ENCODE results near the gene PLEKHG5.

Gene PLEKHG5

DNA sequence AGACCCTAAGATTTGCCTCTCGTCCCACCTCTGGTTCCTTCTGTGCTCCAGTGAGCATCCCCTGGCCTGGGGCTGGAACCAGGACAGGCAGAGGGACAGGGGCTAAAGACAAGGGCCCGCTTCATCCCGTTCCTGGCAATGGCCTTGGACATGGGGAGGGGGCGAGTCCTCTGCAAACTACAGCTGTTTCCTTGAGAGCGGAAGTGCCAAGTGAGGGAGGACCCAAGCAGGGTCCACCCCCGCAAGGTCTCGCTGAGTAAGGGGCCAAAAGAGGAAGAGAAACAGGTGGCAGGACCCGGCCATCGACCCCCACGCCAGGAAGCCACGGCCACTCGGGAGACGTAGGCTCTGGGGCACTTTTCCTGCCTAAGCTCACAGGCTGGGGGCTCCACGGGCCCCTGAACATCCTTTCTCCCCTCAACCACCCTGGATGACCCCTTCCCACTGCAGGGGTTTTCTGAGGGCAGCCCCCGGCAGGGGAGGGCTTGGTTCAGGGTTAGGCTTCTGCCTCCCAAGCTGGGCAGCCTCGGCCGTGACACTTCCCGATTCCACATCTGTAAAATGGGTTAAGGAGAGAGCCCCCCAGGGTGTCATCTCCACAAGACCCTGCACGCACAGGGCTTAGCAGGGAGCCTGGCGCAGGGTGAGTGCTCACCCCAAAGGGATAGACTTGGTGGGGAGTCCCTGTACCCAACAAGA lies 17.9 kb upstream of the PLEKHG5 start:
- no peak for DNase-seq

DNA sequence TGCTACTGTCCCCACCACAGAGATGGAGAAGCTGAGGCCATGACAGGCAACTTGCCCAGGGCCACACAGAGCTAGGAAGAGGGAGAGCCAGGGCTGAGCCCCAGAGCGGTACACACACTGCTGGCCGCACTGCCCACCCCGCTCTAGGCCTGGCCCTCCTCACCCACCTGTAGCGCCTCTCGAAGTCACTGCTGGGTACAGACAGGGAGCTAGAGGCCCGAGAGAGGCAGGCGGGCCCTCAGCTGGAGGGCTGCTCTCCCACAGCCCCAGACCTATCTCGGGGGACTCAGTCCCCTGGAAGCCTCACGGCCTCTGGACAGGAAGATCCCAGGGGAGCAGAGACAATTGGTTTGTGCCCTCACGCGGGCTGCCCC lies 17.3 kb upstream of the PLEKHG5 start:
- no peak for DNase-seq

DNA sequence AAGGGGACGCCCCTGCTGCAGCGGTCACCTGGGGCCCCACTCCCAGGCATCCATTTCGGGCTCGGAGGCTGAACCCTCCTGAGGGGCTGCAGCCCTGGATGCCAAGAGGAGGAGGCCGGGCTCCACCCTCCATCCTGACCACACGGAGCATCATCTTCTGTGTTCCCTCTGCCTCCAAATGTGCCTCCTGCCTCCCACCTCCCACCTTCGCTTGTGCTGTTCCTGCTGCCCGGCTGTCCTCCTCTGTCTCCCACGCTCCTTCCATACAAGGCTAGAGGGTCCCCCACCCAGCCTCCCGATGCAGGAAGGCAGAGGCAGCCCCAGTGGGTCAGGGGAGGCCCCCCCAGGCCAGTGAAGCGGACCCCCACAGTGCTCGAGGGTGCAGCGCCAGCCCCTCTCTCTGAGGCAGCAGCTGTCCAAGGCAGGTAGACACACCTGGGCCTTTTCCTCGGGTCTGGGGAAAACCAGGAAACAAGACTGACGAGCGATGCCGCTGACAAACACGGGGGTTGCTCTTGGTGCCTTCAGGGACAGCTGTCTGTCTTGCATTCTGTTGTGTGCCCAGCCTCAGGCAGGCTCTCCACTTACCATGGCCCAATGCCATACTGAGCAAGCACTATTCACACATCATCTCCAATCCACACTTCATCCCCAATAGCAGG lies 16.8 kb upstream of the PLEKHG5 start:
- DNase-seq, result no peak

DNA sequence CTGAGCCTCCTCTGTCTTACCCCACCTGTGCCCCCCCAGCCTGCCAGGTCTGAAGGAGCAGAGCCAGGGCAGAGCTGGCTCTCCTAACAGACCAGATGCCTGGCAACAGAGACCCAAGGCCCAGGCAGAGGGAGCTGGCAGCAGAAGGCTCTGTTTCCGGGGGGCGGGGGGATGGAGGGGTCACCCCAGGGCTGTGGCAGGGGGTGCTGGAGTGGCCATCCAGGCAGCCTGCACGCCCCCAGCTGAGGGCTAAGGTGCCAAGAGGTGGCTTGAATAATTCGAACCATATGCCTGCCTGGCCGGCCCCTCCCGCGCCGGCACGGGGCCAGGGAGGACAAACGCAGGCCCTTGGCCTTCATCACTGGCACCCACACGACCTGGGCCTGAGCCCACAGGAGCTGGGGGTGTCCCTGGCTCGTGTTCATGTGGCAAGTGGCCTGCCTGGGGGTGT lies 16.0 kb upstream of the PLEKHG5 start:
- no peak for DNase-seq

DNA sequence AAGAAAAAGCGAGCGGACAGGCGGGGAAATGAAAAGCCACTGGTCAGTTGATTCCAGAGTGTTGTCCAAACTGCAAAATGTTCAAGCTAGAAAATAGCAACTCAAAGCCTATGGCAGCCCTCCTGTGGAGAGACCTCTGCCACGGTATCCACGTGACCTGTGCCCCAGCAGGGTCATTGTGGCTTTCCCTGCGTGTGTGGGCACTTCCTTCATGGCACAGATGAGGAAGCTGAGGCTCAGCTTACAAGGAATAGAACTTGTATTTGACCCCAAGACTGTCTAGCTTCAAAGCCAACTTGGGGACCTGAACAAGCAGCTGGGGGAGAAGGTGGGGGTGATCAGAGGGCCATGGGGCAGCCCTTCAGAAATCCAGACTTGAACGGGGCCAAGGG lies 15.6 kb upstream of the PLEKHG5 start:
- no peak for DNase-seq

DNA sequence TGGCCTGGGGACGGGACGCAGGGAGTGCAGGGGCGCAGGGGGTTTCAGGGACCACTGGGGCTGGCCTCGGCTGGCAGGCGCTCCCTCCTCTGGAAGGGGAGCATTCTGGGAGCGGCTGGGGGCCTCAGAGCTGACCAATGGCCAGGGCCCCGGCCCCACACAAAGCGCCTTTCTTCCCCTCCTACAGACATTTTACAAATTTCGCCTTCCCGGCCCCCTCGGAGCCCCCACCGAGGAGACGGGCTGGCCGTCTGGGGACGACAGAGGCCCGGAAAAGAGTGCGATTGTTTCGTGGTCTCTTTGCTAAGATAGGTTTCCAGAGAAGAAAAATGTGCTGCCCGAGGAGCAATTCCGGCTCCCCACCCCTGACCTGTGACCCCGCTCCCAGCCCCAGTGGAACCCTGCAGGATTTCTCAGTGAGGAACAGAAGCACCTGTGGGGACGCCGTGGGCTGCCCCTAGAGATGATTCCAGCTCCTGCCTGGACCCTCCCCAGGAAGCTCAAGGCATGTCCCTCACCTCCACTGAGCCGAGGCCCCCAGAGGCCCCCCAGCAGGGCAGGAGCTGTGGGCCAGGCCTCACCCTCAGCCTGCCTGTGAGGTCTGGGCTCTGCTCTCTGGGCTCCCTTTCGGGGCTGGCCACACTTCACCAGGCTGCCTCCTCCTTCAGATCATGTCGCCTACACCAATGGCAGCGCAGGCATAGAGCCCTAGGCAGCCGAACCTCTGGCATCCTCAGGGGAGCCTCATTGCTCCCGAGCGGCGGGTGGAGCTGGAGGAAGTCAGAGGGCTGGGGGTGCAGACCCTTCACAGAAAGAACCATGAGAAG lies 15.0 kb upstream of the PLEKHG5 start:
- DNase-seq, result no peak

DNA sequence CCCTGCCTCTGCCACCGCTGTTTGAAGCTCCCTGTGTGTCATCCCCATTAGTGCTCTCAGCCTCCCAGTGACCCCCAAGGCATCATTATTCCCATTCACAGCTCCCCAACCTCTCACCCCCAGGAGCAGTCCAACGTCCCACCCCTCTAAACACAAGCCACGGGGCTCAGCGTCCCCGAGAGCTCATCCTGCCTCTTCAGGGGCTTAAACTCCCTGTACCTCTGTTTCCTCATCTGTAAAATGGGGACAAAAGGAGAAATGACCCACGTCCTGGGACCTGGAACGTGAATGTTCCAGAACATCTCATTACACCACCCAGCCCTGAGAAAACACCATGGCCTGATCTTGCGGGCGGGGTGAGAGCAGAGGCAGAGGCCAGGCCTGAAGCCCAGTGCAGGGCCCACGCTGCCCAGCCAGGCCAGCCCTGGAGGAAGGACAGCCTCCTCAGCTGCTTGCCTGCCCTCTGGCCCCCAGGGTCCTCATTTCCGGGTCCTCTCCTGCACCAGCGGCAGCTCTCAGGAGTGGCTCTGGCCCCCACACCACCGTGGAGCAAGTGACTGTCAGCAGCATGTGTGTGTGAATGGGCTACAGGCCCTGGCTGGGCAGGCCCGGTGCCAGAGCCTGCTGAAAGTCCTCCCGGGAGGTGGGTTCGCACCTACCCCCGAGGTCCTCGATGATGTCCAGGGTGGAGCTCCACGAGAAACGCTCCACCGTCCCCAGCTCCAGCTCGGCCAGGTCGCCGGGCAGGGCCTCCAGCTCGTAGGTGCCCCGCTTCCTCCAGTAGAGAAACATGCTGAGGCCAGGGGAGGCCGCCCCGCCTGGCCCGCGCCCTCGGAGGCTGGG lies 14.1 kb upstream of the PLEKHG5 start:
- no peak for DNase-seq

DNA sequence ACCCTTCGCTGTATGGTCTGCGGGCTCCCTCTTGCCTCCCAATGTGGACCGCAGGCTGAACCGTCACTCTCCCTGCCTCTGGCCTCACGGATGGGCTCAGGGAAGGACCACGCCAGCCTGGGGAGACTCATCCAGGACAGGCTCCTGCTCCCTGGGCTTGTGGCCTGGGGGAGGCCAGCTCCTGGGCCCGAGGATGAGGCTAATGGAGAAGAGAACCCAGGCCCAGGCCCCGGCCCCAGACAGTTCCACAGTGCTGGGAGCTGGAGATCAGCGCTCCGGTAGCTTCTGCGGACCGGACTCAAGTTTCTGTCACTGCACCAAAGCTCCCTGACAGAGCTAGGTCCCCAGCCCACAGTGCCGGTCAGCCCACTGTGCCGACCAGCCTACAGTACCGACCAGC lies 13.4 kb upstream of the PLEKHG5 start:
- no peak for DNase-seq

DNA sequence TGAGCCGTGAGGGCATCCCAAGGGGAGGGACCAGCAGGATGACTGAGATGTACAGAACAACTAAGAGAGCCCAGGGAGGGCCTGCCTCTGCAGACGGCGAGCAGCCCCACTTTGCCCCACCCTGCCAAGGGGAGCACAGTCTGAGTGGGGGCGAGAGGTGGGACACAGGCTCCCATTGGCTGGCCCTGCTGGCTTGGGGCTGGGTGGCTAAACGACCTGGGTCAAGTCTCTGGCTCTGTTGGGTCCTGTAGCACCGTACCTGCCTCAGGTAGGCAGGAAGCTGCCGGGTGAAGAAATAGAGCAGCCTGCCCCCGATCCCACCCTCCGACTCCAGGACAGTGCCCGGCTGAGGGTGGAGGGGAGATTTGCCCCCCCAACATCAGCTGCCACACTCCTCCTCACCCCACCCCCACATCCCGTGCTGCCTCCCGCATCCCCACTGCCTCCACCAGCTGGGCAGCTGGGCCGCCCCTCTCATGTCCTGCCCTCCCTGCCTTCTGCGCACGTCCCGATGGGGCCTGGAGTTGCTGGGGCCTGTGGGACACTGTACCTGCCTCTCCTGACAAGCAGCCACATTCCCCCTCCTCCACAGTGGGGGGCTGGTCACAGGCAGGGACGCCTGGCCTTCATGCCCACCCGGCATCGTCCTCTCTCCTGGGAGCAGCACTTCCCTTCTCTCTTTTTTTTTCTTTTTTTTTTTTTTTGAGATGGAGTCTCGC lies 12.6 kb upstream of the PLEKHG5 start:
- DNase-seq, result no peak

DNA sequence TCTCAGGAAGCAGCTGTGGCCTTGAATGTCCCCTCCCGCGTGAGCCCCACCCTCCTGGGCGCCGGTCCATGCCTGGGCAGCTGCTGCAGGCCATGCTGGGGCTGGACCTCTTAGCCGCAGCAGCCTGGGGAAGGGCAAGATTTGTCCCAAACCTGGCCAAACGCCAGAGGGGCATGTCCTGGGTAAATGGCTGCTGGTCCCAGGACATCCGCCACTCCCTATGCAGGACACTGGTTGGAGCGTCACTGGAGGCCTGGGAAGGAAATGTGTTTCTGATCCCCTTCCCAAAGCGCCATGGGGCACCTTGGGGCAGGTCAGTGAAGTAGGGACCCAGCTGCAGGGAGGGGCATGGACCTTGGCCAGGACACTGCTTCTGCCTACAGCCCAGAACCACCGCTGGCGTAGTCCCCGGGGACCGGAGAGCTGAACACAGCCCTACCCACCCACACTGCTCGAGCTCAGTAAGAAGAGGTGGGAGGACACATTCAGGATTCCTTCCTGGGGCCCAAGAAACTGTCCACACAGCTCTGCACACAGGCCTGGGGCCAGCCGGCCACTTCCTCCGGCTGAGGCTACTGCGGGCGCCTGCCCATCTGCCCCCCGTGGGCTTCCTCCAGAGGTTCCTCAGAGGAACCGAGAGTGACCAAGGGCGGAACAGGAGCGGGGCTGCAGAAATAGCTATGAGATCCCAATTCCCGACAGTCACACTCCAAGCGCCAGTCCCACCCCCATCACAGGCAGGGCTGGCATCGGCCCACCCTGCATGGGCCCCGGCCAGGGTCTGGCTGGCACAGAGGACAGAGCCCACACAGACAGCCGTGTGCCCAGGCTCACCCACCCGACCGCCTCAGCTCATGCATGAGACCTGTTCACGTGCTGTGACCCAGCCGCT lies 10.8 kb upstream of the PLEKHG5 start:
- no peak for DNase-seq

DNA sequence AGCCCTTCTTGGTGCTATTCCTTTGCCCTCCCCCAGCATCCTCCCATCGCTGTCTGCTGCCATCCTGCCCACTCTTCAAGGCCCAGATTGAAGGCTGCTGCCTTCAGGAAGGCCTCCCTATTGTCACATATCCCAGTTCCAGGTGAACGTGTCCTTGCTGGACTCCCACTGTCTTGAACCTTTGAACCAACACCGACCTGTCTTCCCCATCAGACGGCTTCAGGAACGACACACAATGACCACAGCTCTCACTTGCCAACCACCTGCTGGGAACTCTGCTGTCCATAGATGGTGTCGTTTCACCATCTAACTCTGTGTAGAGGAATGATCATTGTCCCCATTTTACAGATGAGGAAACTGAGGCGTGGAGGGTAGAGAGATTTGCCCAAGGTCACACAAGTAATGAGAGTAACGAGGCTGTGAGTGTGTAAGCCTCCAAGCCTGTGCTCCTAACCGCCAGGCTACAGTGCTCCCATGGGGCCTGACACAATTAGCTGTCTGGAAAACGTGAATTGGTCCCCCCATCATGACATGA lies 9.9 kb upstream of the PLEKHG5 start:
- no peak for DNase-seq

DNA sequence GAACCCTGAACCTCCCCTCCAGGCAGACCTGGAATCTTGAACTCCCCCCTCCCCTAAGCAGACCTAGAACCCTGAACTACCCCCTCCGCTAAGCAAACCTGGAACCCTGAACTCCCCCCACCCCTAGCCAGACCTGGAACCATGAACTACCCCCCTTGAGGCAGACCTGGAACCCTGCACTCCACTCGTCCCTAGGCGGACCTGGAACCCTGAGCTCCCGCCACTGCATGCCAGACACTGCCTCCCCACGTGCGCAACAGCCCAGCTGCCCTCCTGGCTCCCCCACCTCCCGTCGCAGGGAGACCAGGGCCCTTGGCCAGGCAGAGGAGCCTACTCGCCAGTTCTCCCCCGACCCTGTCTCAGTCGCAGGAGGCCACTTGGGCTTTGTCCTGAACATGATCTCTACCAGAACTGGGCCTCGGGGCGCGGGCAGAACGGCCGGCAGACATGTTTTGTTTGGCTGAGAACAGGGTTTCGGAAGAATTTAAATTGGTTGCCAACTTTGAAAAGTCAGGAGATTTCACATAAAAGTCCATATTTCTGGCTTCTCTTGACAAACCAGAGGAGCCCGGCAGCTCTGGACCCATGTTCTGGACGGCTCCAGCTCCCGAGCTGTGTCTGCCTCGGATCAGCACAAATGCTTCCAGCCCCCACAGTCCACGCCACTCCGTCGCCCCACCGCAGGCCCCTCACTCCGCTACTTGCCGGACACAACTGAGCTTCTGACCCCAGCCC lies 9.2 kb upstream of the PLEKHG5 start:
- DNase-seq, result no peak

DNA sequence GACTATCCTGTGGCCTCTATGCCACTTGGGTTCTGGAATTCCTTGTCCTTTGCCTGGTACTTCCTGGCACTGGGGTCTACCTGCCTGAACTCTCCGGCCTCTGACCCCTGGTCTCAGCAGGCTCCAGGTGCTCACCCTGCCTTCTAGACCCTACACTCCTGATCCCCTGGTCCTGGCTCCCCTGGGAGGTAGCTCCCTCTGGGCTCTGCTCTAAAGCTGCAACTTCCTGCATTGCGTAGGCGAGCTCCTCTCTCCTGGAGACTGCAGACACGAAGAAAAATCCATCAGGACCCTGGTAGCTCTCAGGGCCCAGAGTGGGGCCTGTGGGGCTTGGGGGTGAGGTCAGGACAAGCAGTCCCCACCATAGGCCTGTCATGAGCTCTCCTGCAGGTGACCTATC lies 7.8 kb upstream of the PLEKHG5 start:
- DNase-seq, result no peak

DNA sequence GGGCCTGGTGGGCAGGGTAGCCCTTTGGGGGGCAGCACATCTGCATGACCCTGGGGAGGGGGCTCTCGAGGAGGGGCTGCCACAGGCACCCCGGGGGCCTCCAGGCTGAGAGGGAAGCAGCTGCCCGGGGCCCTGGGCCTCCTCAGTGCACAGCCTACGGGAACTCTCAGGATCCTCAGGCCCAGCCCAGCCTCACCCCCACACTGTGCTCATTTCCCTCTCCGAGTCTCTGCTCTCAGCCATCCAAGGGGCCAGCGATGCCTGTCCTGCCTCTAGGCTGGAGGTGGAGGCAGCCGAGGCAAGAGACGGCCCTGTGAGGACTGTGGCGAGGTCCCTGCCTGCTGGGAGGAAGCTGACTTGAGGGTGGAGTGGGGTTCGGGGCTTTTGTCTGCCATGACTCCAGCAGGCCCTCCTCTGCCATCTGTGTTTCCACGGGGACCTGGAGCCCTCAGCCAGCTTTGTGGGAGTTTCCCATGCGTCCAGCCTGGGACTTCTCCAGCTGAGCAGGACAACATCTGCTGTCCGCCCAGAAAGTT lies 7.2 kb upstream of the PLEKHG5 start:
- DNase-seq, result no peak

DNA sequence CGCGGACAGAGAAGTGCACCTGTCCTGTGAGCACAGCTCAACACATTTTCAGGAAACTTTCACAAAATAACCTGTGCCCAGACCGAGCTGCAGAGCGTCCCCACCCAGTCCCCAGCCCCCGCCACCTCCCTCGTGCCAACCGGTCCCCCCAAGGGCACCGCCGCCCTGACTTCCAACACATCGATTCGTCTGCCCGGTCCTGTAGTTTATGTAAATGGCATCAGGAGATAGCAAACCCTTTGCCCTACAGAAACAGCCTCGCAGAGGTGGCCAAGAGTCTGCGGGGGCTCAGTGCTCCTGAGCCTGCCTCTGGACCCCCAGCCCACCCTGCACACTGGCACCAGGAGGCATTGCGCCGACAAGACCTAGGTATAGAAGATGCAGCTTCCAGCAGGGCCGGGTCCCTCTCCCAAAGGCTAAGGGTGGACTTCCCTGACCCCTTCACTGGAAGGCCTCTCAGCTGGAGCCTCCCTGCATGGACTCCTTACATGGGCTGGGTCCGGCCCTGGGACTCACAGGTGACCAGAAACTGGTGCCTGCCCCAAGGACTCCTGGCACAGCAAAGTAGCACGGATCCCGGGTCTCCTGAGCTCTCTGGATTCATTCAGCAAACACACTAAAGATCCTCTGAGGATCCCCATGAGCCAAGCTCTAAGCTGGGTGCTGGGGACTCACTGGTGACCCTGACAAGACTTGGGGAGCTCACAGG lies 6.6 kb upstream of the PLEKHG5 start:
- DNase-seq, result no peak

DNA sequence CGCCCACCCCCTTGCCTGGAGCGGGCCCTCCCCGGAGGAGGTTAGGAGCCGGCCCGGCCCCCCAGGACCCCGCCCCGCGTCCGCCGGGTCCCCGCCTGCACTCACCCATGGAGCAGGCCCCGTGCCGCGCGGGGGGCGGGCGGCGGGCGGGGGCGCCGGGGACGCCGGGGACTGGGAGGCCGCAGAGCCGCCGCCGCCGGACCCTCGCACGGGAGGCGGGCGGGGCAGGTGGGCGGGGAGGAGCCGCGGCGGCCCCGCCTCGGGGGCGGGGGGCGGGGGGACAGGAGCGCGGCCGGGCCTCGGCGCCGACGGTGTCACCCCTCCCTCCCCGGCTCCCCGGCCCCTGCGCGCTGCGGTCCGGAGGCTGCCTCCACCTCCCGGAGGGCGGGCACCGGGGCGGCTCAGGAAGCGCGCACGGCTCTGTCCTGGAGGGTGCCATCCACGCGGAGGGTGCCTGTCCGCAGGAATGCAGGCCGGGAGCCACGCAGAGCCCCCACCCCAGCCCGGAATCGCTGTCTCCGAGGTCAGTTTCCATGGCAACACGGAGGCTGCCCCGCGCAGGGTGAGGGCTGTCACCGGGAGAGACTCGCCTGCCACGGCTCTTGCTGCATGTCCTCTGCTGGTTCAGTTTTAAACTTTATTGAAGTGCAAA lies 5.9 kb upstream of the PLEKHG5 start:
- no peak for DNase-seq

DNA sequence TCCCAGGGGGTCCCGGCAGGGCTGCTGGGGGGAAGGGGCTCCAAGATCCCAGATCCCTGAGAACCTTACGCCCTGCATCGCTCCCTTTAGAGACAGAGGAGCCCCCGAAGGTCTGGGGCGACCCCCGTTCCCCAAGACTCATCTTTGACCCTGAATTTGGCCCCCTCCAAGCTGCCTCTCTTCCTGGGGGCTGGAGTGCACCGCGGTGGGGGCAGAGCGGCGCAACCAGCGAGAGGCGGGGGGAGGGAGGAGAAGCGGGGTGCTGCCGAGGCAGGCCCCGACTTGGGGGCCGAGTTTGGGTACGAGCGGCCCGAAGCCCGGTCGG lies 5.4 kb upstream of the PLEKHG5 start:
- no peak for DNase-seq

DNA sequence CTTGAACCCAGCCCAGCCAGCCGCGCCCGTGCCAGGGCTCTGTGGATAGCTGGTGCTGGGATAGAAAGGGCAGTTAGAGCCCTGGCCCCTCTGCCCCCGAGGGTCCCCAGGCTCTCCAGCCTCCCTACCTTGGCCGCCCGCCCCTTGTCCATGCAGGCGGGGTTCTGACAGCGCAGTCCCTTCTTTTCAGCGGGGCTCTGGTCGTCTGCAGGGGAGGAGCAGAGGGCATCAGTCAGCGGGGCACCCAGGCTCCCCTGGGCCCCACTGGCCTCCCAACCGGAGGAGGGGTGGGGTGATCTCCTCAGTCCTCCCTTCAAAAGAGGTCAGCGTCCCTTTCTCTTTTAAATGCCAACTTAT lies 4.9 kb upstream of the PLEKHG5 start:
- no peak for DNase-seq
